Activated T-cell treated with anti-CD3 and anti-CD28 coated beads for 4 hours (primary cell): ENCODE data around the gene IL16.
"Not testable (repeated sequence)": the region's sequence is repeated elsewhere in the genome, so short reads cannot be mapped to it uniquely, and the experiment has no call there.

ENCODE experiments used
- DNase-seq: peaks from one replicate; pipeline ENCODE4 v3.0.0-alpha.2; 2020

The IL16 gene

DNA sequence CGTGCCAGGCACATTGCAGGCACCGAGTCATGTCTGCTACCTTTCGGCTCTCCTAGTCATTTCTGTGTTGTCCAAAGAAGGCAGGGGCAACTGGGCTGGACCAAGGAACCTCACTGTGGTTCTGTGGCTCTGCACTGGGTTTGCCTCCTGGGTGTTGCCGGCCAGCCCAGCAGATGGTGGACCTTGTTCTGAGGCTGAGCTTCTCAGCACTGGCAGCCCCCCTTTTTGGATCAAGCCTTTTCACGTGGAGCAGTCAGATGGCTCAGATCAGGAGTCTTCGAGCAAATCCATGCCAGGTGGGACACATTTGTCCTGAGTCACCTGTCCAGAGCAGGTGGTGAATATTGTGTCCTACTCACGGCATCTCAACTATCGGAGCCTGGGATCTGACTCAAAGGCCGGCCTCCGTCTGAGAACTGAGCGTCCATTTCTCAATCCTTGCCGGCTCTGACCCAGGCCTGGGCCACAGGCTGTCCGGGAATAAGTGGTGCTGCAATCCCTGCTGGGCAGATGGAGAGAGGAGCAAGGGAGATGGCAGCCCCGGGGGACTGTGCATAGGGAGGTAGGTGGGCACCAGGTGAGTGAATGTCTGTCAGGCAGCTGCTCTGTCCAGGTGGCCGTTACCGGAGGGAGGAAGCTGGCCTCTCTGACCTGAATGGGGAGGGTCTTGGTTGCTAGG is at the start of gene IL16:
IL16 (plus strand) TSS at position 304 of the 679 bp plus-strand sequence. CDS start 28,521 bp downstream, outside the sequence.
- no peak for DNase-seq

DNA sequence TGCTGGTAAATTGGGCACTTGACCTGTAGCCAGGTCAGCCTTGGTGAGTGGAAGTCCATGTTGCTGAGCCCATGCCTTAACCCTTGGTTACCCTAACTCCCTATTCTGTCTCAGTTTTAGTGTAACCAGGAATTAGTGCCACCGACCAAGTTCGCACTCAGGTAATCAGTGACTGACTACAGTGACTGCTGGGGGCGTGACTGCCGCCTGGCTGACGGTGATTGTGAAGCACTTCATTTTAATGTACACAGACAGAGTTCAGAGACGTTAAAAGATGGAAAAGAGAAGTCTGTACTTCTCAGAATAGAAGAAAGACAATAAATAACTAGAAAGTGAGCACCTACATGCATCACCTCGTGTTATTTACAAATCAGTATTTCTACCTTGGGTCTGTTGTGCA is 45.3 kb upstream of the IL16 start:
- no peak for DNase-seq

DNA sequence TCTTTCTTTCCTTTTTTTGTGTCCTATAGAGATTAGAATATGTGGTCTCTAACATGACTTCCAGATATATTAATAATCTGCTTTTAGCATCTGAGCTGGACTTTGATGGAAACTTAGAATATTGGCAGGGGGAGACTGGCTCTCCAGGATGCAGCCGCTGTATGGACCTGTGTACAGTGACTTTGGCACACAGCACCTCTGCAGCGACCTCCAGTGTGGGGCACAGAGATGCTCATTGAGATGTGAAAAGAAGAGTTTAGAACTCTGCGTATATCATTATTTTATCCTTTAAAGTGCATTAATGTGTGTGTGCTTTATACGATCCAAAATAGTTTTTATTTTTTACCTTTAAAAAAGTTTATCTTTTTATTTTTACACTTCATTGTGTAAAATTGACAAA is 44.3 kb upstream of the IL16 start:
- DNase-seq = no peak

GRCh38 chr15:81152799-81153198 is 43.9 kb upstream of the IL16 start:
- DNase-seq = no peak

DNA sequence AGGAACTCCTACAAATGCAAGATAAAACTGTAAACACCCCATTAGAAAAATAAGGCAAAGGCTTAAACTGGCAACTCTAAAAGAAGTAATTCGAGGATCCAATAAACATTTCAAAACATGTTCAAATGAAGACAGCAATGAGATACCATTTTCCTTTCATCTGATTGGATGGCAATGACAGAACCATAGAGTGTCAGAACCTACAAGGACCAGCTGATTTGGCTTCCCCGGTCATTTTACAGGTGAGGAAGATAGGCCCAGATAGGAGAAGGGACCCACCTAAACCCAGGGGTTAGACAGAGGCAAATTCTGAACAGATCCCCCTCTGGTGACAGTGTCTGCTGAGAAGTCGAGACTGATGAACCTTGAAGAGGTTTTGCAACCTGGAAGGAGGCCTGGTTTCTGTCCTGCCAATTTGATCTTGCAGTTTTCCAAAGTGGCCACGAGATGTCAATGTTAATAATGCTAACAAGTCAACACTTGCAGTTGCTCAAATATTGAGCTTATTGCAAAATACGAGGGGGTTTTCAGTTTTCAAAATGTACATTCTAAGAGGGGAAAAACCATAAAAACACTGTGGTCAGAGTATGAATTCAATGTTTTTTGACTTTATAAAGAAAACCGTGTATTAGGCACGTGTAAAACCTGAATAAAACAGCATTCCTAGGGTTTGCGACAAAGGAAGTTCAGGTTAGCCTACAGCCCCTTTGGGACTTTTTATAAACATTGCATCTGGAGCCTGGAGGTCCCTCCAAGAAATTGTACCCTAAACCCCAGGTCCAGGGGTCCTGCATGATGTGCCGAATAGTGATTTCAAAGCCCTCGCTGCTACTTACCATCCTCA is 41.1 kb upstream of the IL16 start:
- no peak for DNase-seq

GRCh38 chr15:81156324-81156723 is 40.4 kb upstream of the IL16 start:
- no peak for DNase-seq

DNA sequence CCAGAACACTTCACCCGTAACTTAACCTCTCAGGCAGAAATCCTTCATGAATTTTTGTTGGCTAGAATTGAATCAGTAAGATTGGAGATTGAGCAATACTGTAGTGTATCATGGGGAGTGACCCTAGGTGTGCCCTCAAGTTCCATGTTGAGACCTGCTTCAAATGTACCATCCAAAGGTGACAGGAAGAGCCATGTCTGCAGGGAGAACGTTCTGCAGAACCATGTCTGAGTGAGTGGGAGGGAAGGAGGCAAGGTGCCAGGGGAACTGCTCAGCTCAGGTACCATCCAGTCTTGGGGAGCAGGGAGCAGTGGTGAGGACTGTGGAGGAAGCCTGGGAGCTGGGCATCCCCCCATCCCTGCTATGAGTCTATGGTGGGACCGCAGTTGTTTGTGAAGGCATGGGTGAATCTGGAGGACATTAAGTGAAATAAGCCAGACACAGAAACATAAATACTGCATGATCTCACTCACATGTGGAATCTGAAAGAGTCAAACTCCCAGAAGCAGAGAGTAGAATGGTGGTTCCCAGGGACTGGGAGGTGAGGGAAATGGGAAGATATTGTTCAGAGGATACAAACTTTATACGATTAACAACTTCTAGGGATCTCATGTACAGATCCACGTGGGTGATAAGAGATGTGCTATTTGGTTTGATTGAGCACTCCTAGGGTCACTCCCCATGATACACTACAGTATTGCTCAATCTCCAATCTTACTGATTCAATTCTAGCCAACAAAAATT is 39.3 kb upstream of the IL16 start:
- no peak for DNase-seq

DNA sequence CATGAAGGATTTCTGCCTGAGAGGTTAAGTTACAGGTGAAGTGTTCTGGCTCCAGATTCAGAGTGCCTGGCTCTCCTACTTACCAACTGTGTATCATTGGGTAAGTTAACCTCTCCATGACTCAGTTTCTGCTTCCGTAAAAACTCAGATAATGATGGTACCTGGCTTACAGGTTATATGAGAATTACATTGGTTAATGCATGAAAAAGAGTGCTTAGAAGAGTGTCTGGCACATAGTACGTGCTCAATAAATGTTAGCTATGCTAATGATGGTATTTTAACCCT is 38.8 kb upstream of the IL16 start:
- DNase-seq = no peak

GRCh38 chr15:81158561-81158960 is 38.1 kb upstream of the IL16 start:
- not testable (repeated sequence) for DNase-seq

GRCh38 chr15:81160312-81161159 is 36.1 kb upstream of the IL16 start:
- DNase-seq = no peak

- no peak for DNase-seq
Observed at GRCh38 chr15:81161160-81161673, 35.5 kb upstream of the IL16 start.

DNA sequence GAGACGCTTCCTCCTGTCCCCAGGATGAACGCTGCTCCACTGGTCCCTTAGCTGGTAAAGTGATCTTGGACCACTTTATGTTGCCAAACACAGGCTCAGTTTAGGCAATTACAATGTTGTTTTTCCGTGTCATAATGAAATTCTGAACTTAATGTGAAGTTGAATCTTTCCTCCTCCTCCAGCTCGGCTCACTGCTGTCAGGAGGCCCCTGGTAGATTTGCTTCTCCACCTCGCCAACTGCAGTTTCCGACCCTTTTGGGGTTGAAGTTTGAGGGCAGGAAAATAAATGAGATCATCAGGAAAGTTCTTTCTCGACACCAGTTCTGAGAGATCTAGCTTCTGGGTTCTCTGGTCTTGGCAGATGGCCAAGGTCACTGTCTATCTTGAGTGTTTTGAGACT is 34.8 kb upstream of the IL16 start:
- DNase-seq = no peak

GRCh38 chr15:81163961-81164800 is 32.5 kb upstream of the IL16 start:
- no peak for DNase-seq

DNA sequence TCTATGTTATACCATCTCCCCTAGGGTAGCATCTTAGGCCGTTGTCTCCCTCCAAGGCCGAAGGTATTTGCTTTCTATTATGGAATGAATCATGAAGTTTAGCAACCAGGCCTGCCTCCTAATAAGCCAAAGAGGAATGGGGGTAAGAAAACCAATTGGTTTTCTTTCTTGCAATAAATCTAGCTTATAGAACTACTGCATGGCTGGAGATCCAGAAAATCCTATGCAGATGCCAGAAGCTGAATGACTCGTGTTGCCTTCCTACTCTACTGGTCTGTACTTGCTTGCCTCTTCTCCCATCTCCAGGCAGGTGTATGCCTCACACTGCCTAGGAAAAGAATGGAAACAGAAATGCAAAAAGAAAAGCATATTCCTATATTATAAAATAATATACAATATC is 31.1 kb upstream of the IL16 start:
- DNase-seq = no peak

GRCh38 chr15:81166636-81167305 is 29.9 kb upstream of the IL16 start:
- DNase-seq = no peak

- DNase-seq = no peak
Observed at GRCh38 chr15:81168131-81168526, 28.6 kb upstream of the IL16 start.

DNA sequence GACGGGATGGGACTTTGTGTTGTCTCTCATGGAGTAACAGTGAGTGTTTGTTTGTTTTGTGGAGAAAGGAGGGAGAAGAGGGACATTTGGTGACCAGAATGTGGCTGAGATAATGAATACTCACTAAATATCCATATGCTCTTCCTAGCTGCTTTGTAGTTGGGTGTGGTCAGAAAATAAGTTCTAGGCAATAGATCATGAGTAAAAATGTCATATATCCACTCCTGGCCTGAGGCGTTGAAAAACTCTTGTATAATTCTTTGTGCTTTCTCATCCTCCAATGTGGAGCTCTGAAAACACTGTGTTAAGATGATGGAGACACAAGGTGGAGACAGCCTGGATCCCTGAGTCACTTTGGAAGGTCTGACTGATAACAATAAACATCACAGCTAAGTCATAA is 28.0 kb upstream of the IL16 start:
- no peak for DNase-seq

- no peak for DNase-seq
Observed at GRCh38 chr15:81170511-81170910, 26.2 kb upstream of the IL16 start.

GRCh38 chr15:81171286-81171685 is 25.4 kb upstream of the IL16 start:
- no peak for DNase-seq

GRCh38 chr15:81174125-81174791 is 22.4 kb upstream of the IL16 start:
- DNase-seq = no peak
